ENCODE data around the gene EVC.
"Not testable (repeated sequence)": the region's sequence is repeated elsewhere in the genome, so short reads cannot be mapped to it uniquely, and the experiment has no call there.

The EVC gene

DNA sequence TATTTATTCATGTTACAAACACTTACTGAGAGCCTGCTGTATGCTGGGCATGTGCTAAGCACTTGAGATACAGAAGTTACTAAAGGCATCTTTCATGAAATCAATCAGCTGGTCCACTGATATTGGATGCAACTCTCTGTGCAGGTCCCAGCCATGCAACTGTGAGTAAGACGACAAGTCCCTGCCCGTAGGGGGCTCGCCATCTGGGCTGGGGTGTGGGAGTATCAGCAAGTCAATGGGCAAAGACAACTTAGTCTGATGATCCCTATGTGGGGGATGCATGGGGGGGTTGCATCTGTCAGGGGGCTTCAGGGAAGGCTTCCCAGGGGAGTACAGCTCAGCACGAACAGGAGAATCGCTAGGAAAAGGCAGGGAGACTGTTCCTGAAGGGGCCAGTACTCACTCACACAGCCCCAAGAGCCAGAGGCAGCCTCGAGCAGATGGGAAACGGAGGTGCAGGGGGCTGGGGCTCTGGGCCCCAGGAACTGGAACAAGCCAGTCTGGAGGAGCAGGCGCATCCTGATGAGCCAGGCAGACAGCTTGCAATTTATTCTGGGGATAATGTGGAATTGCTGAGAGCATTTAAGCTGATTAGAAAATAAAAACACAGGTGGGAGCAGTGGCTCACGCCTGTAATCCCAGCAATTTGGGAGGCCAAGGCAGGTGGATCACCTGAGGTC is 141.7 kb downstream of the EVC start:
- FAIRE-seq = no peak

DNA sequence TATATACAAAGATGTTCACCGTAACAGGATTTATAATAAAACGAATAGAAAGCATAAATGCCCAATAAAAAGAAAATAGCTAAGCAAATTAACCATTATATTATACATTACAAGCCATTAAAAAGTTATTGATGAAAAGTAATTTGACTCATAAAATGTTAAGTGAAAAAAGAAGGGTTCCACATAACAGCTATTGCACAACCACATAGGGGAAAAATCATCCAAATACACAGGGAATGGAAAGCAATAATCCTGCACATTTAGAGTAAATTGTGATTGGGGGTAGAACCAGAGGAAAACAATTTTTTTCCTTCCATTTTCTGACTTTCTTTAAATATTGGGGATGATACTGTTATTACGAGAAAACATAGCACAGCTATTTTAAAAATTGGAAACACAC is 143.9 kb downstream of the EVC start:
- FAIRE-seq = peak; percentile 31

DNA sequence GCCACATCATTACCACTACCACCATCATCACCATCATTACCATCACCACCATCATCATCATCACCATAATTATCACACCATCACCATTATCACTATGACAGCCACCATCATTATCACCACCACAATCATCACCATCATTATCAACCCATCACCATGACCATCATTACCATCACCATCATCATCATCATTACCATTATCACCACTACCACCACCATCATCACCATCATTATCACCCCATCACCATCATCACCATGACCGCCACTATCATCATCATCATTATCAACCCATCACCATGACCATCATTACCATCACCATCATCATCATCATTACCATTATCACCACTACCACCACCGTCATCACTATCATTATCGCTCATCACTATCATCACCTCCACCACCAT is 145.4 kb downstream of the EVC start:
- FAIRE-seq = not testable (repeated sequence)

DNA sequence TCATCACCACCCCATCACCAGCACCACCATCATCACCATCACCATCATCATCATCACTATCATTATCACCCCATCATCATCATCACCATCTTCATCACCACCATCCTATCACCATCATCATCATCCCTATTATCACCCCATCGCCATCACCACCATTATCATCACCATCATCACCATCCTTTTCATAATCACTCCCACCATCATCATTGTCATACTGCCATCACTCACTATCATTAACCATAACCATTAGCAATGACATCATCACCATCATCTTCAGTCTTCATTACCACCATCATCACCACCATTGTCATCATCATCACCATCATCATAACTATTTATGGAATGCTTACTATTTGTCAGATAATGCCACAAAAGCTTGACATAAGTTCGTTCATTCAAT is 146.2 kb downstream of the EVC start:
- no peak for FAIRE-seq

DNA sequence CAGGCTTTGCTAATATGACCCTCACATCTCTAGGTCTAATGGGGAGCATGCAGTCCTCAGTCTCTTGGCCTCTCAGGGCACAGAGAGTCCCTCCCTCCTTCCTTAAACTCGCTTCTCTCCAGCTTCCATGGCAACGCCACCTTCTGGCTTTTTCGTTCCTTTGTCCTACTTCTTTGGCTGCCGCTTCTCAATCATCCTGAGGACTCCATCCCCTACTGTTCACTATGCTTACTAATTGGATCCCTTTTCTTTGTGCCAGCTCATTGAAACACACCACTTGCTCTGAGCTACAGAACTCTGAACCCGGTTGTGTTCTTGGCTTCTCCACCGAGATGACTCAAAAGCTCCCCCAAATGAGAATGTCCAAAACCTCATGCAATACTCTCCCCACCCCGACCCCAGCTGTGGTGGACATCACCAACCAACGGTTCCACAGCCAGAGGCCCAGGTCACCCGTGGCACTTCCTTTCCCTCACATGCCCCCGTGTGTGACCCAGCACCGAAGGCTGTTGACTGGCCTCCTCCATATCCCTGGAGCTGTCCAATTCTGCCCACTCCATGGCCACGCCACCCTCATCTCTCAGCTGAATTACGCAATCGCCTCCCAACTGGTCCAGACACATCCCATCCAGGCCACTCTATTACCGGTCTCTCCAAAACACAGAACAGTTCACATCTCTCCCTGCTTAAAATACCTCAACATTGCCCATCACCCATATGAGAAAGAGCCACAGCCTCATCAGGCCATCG is 147.2 kb downstream of the EVC start:
- no peak for FAIRE-seq

DNA sequence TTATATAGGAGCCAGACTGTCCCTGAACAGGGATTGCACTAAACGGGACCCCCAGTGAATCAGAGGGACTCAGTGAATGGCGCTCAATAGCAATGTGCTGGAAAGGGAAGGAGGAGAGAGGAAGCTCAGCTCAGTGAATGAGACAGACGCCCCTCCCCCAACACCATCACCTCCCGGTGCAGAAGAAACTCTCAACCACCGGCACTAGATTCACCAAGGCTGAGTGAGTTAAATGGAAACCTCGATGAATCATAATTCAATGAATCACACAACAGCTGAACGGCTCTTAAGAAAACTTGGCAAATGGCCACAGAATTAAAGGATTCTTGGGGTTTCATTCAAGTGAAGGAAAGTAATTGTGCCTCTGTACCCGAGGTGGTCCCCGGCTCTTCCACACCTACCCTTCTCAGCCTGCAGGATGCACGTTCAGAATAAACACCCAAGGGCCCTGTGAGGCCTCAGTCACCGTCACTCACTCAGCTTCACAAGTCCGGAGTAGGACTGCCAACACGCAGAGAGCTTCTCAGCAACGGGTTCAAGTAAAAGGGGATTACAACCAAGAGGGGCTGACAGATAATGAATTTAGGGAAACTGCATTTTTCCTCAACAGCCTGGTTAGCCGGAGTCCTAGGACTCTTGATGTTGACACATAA is 152.6 kb downstream of the EVC start:
- no peak for FAIRE-seq
